ENCODE measurements around the gene ANKRD55. TPM values are rescaled to one million over a fixed set of nuclear protein-coding genes. Genes with fewer than 3 reads are reported as not detected.
A peak's percentile ranks its signal among the peaks of the same experiment; 100 is the strongest.

ANKRD55 gene
- total and polyA plus RNA-seq, 2 donors from 2014 or later = 0.26 to 1.2 TPM

GRCh38 chr5:56164376-56164775, 68.8 kb downstream of the ANKRD55 start:
- intact Hi-C loops (cut with DNase I) = no loop called here
- no peak for FAIRE-seq

GRCh38 chr5:56161927-56162326, 71.2 kb downstream of the ANKRD55 start:
- H3K27ac ChIP-seq (ENCODE audit: low read depth in 2 of 2, low read length in 2 of 2) = no peak overlapping the region
- H3K9ac ChIP-seq (ENCODE audit: low read length in 3 of 3) = no peak overlapping the region
- H3K36me3 ChIP-seq (ENCODE audit: control insufficient read depth in 2 of 3, insufficient read depth in 3 of 3, low read length in 3 of 3) = no peaks in the 10 kb centered on the region
- no peaks in the 10 kb centered on the region for H3K27me3 ChIP-seq (ENCODE audit: control insufficient read depth, insufficient read depth, low read length)
- intact Hi-C loops (cut with DNase I) = no loop called here
- FAIRE-seq (no peak), DNase-seq (no peak)
- H3K4me3 ChIP-seq (ENCODE audit: low read length in 3 of 3) = no peak overlapping the region
- no peaks in the 10 kb centered on the region for H3K9me3 ChIP-seq (ENCODE audit: control insufficient read depth in 2 of 3, insufficient read depth in 1 of 3, low read length in 3 of 3)
- TF ChIP-seq, protein P1, sequence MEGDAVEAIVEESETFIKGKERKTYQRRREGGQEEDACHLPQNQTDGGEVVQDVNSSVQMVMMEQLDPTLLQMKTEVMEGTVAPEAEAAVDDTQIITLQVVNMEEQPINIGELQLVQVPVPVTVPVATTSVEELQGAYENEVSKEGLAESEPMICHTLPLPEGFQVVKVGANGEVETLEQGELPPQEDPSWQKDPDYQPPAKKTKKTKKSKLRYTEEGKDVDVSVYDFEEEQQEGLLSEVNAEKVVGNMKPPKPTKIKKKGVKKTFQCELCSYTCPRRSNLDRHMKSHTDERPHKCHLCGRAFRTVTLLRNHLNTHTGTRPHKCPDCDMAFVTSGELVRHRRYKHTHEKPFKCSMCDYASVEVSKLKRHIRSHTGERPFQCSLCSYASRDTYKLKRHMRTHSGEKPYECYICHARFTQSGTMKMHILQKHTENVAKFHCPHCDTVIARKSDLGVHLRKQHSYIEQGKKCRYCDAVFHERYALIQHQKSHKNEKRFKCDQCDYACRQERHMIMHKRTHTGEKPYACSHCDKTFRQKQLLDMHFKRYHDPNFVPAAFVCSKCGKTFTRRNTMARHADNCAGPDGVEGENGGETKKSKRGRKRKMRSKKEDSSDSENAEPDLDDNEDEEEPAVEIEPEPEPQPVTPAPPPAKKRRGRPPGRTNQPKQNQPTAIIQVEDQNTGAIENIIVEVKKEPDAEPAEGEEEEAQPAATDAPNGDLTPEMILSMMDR (IDR thresholded peaks at IDR 0.05; ENCODE audit: borderline replicate concordance, extremely low read depth, insufficient read depth) = no peak
- no peaks in the 10 kb centered on the region for H3K4me1 ChIP-seq (ENCODE audit: control insufficient read depth in 2 of 3, insufficient read depth in 2 of 3, low read depth in 1 of 3, low read length in 3 of 3)

More at GRCh38 chr5:56164376-56164775, 68.8 kb downstream of the ANKRD55 start:
- H3K4me3 ChIP-seq (ENCODE audit: low read length in 3 of 3) = no peak overlapping the region
- no peaks in the 10 kb centered on the region for H3K9me3 ChIP-seq (ENCODE audit: control insufficient read depth in 2 of 3, insufficient read depth in 1 of 3, low read length in 3 of 3)
- H3K36me3 ChIP-seq (ENCODE audit: control insufficient read depth in 2 of 3, insufficient read depth in 3 of 3, low read length in 3 of 3) = no peaks in the 10 kb centered on the region
- TF ChIP-seq, protein P1 (IDR thresholded peaks at IDR 0.05; ENCODE audit: borderline replicate concordance, extremely low read depth, insufficient read depth) = no peak
- no peak overlapping the region for H3K9ac ChIP-seq (ENCODE audit: low read length in 3 of 3)
- peaks cover 0 to 2% (median 0%) of the 10 kb centered on the region in 3 donors for H3K4me1 ChIP-seq (ENCODE audit: control insufficient read depth in 2 of 3, insufficient read depth in 2 of 3, low read depth in 1 of 3, low read length in 3 of 3)
- DNase-seq = peak in 3 of 5 donors; percentile 21 to 70 (median 46)
- no peak overlapping the region for H3K27ac ChIP-seq (ENCODE audit: low read depth in 2 of 2, low read length in 2 of 2)
- H3K27me3 ChIP-seq (ENCODE audit: control insufficient read depth, insufficient read depth, low read length) = no peaks in the 10 kb centered on the region

- Histone ChIP-seq H3K27me3 (ENCODE audit: control insufficient read depth, insufficient read depth, low read length) (no peaks in the 10 kb centered on the region), H3K4me3 (ENCODE audit: low read length in 3 of 3) (no peak overlapping the region), H3K9ac (ENCODE audit: low read length in 3 of 3) (no peak overlapping the region), H3K4me1 (ENCODE audit: control insufficient read depth in 2 of 3, insufficient read depth in 2 of 3, low read depth in 1 of 3, low read length in 3 of 3) (no peaks in the 10 kb centered on the region), H3K27ac (ENCODE audit: low read depth in 2 of 2, low read length in 2 of 2) (no peak overlapping the region), H3K36me3 (ENCODE audit: control insufficient read depth in 2 of 3, insufficient read depth in 3 of 3, low read length in 3 of 3) (no peaks in the 10 kb centered on the region), H3K9me3 (ENCODE audit: control insufficient read depth in 2 of 3, insufficient read depth in 1 of 3, low read length in 3 of 3) (no peaks in the 10 kb centered on the region)
- FAIRE-seq (no peak), DNase-seq (no peak)
- intact Hi-C loops (cut with DNase I) = no loop called here
- TF ChIP-seq, protein P1 (IDR thresholded peaks at IDR 0.05; ENCODE audit: borderline replicate concordance, extremely low read depth, insufficient read depth) = no peak
These were observed 71.7 kb downstream of the ANKRD55 start for GRCh38 chr5:56161439-56161823.

Data from kidney (tissue), 14 donors.